ENCODE measurements around the gene PABPC3. TPM values are rescaled to one million over a fixed set of nuclear protein-coding genes. Genes with fewer than 3 reads are reported as not detected.

Gene PABPC3
- 0.10 TPM in 1 of 2 replicates, not detected in the other for total RNA-seq
- 0.15 TPM for polyA plus RNA-seq (2012)

DNA sequence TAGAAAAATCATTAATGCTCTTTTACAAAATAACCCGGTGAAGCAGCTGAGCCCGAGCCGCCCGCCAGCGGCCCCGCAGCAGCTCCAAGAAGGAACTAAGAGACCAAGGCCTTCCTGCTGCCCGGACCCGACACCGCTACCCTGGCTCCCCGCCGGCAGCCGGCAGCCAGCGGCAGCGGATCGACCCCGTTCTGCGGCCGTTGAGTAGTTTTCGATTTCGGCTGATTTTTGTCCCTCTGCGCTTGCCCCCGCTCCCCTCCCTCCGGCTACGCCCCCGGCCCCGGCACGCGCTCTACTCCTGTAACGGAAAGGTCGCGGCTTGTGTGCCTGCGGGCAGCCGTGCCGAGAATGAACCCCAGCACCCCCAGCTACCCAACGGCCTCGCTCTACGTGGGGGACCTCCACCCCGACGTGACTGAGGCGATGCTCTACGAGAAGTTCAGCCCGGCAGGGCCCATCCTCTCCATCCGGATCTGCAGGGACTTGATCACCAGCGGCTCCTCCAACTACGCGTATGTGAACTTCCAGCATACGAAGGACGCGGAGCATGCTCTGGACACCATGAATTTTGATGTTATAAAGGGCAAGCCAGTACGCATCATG, at the start of gene PABPC3:
Gene PABPC3 (plus strand): TSS at position 286 of the 603 bp plus-strand sequence. CDS start 63 bp downstream, at position 349.
- no peak for DNase-seq (ENCODE audit: low read depth)

DNA sequence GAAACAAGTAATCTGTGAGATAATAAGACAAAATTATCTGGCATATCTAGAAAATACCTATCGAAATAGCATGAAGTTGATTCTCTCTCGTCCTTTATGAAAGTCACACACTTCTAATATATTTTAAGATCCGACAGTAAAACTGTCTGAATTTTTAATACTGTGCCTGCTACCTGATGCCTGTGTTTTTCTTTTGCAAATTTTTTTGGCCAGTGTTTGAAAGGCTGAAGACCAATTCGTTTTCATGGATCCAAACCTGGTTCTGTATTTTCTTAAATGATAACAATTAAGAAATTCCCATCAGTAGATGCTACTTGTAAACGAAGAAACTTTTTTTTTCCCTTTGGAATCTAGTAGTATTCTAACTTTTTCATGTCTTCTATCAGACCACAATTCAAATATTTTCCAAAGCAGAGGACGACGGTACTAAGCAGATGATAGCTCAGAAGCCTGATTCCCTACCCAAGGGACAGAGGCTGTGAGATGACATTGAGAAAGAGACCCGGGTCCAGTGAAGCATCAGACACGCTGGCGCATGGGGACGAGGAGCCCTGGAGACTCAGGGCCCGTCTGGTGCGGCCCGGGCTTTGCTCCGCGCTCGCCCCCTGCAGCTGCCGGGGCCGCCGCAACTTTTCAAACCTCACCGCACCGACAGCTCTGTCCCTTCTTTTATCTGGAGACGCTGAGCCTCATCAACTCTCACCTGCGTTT, 49.5 kb upstream of the PABPC3 start:
- DNase-seq (ENCODE audit: low read depth): no peak

DNA sequence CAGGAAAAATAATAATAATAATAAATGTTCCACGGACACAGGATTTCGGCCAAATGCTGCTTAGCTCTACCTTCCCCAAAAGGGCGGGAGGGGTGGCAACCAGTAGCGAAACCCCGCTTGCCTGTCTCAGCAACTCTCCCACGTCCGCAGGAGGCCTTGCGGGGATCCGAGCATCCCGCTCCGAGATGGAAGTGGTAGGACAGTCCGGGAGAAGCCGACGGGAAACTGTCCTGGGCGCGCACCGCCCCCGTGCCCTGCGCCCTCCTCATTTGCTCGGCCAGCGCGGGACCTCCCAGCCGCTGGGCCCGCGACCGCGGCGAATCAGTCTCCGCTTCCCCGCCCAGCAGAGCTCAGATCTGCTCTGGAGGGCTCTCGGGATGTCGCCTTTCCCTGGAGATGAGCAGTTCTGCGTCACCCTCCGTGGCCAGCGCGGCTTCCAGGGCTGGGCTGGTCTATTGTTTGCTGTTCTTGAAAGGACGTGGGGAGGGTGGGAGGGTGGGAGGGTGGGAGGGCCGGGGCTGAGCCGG, 48.9 kb upstream of the PABPC3 start:
- DNase-seq (ENCODE audit: low read depth): peak; percentile 9

DNA sequence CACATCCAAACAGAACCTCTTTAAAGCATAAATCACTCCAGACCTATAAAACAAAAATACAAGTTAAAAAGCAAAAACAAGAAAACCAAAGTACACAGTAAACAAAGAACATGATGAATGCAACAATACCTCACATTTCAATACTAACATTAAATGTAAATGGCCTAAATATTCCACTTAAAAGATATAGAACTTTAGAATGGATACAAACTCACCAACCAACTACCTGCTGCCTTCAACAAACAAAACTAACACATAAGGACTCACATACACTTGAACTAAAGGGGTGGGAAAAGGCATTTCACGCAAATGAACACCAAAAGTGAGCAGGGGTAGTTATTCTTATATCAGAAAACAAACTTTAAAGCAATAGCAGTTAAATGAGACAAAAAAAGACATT, 44.9 kb upstream of the PABPC3 start:
- DNase-seq (ENCODE audit: low read depth): no peak

DNA sequence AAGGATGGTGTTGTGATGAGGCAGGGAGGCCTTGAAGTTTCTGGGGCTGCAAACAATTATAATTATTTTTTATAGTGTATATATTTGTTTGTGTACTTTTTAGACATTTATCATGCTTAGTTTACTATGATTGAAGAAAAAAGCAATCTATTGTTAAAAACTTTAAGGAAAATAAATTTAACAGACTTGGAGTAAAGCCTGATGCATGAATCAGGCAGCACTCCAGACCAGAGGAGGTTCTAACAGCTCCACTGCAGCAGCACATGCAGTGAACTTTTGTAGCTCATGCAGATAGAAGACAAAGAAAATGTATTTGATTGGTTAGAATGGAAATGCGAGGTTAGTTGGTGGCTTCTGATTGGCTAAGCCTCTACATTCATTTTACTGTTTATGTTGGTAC, 36.8 kb upstream of the PABPC3 start:
- DNase-seq (ENCODE audit: low read depth): no peak

DNA sequence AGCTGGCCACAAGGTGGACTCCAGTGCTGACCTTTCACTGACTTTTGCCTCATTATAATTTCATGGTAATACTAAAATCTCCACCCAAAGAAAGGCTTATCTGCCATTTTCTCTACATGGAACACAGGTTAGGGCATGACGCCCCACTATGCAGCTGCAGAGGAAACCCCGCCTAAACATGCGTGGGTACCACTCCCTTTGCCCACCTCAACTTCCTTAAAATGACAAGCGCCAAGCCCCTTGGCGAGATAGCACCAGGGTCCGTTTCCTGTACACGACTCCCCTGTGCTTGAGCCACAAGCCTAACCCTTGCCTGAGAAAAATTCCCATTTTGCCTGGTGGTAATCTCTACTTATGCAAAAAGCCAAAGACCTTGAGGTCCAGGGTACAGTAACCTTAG, 36.0 kb upstream of the PABPC3 start:
- DNase-seq (ENCODE audit: low read depth): no peak

DNA sequence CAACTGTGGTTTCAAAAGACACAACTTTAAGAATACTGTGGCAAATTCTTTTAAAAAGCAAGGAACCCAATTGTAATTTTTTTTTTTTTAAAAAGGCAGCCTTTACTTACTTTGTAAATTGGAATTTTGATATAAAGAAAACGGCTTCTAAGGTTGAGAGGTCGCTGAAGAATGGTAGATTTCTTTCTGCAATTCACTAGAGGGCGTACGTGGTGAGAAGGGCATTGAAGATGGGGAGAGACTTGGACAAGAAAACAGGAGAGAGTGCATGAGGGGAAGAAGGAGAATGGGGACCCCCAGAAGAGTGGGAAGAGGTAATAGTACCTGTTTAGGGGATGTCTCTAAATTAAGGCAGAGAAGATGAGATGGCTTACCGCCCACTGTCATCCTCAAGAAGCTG, 33.5 kb upstream of the PABPC3 start:
- DNase-seq (ENCODE audit: low read depth): no peak

DNA sequence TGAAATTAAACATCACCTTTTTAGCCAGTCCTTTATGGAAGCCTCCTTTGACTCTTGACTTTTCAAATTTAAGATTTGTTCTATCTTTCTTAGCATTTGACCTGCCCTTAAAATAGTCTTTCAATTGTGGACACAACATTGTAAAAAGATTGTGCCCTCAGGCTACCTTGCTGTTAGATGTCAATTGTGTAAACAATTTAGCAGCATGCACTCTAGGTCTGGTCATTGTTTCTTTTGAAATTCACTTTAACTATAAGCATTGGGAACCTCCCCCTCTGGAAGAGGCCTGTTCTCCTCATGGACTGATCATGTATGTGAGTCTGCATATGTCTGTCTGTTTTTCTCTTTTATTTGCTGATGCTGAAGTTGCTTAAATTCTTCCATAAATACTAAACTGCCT, 31.5 kb upstream of the PABPC3 start:
- no peak for DNase-seq (ENCODE audit: low read depth)

DNA sequence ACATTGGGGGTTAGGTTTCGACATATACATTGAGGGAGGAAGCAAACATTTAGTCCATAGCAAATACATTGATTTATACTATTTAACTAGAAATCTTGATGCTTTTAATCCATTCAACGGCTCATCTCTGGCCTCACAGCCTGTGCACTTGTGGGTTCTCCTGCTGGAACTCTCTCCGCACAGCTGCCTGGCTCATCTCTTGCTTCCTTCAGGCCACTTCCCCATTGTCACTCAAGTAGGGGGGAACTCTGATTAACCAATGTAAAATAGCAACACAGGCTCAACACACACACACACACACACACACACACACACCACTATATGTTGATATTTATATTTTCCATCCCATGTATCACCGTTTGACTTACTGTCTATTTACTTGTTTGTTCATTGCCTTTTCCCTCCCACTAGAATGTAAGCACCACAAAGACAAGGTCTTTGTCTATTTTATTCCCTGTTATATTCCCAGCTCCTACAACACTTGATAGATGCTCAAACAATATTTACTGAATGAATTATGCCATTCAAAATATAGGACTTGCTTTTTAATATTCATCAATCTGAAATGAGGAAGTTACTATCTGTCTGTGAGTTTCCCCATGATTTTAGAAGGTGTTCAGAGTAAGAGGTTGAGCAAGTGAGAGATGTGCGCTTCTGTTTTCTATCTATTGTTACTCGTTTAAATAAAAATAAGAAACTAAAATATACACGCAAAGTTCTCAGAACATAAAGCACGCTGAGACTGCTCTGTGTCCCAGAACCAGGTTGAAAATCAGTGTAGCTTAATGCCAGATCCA, 29.8 kb upstream of the PABPC3 start:
- DNase-seq (ENCODE audit: low read depth): no peak

DNA sequence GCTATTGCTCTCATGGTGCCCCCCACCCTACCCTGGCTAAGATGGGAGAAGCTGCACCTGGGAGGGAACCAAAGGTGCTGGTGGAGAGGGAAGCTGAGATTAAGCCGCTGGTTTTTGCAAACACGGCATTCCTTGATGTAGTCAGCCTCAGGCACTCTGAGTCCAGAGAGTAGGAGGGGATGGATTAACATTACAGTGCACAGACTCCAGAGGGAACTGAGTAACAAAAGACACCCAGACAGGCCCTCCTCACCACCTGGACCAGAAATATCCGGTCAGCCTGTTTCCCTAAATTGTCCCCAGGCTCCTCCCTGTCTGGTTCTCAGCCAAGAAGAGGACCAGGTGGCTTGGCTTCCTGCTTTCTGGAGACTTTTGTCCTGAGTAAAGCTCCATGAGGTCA, 28.9 kb upstream of the PABPC3 start:
- no peak for DNase-seq (ENCODE audit: low read depth)

DNA sequence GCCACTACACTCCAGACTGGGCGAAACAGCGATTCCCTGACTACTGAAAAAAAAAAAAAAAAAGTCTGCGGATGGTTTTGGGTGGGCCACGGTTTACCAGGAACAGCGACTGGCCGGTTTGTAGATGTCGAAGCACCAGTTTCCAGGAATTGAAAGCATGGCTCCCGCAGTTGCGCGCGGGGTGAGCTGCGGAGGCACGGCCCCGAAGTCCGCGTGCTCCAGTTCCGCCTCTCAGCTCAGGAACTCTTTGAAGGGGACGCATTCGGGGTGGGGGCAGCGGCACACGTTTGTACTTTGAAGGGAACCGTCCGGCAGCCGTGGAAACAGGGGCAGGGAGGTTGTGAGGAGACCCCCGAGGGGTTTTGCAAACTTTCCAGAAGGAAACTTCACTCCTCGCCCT, 27.1 kb upstream of the PABPC3 start:
- DNase-seq (ENCODE audit: low read depth): no peak

DNA sequence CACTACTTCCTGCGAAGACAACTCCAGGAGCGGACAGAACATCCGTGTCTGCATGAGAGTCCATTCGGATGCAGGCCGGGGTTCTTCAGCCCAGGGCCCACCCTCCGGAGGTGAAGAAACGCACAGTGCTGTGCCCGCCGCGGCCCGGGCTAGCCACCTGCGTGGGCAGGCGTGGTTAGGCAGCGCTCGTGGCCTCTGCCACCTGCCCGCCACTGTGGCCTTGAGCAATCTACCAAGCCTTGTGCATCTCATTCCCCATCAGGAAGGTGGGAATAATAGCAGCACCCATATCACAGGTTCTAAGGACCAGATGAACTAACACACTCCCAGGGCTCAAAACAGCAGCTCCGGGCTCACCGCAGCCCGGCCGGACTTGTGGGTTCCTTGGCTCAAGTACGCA, 26.7 kb upstream of the PABPC3 start:
- DNase-seq (ENCODE audit: low read depth): no peak

DNA sequence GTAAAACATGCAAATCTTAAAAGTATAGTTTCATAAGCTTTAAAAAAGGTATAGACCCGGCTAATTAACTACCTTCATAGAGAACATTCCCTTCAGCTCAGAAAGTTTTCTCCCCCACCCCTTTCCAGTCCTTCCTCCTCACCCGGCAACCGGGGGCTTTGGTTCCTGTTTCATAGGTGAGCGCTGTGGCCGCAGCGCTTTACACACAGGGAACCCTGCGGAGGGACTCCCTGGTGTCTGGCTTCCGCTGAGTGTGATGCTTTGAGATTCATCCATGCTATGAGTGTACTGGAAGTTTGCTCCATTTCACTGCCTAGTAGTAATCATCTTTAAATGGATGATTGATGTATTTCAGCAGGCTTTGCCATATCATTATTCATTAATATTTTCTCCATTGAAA, 26.0 kb upstream of the PABPC3 start:
- DNase-seq (ENCODE audit: low read depth): no peak

DNA sequence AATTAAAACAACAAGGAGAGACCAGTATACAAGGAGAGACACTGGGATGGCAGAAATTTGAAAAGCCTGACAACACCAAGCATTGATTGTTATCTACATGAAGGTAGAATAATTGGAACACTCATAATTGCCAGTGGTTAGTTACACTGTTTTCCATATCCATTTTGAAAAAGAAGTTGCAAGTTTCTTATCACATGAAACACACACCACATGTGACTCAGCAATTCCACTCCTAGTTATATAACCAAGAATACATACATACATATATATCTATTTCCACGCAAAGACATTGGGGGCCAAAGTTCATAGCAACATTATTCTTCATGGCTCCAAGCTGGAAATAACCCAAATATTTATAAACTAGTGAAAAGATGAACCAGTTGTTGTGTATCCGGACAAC, 15.2 kb upstream of the PABPC3 start:
- DNase-seq (ENCODE audit: low read depth): no peak

DNA sequence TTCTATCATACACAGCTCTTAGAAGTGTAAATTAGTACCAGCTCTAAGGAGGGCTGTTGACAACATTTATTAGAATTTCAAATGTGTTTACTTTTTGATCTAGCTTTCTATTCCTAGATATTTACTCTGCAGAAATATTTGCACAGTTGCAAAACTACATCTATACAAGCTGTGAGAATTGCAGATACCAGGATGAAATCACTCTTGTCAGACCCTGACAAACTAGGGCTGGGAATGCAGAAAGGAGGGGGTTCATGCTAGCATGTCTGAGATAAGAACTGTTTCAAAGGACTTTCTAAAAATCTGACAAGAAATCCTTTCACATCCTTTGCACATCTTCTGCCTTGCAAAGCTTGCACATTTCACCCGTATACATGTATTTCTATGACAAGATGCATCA, 11.8 kb upstream of the PABPC3 start:
- no peak for DNase-seq (ENCODE audit: low read depth)

DNA sequence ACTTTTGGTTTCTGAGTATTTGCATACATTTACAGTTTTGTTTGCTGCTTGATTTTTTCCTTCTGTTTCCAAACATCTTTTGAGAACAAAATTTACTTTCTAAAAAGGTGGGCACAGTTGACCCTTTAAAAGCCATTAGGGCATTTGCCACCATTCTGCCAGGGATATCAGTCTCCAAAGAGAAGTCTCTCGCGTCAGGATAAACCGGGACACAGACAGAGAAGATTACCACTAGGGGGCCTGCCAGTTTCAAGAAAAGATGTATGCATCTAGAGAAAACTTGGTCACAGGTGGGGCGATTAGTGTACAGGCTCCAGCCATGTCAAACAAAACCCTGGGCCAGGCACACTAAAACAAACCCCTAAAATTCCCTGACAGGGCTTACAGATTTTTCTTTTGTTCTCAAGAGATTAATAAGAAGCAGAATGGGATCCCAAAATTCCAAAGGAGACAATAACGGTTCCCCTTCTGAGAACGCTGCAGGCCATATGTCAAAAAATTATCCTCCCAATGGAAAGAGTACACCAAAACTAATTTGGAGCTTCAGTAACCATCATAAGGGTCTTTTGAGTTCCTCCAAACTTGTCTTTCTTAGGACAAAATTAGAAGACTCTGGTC, 10.7 kb upstream of the PABPC3 start:
- peak; percentile 40 for DNase-seq (ENCODE audit: low read depth)

DNA sequence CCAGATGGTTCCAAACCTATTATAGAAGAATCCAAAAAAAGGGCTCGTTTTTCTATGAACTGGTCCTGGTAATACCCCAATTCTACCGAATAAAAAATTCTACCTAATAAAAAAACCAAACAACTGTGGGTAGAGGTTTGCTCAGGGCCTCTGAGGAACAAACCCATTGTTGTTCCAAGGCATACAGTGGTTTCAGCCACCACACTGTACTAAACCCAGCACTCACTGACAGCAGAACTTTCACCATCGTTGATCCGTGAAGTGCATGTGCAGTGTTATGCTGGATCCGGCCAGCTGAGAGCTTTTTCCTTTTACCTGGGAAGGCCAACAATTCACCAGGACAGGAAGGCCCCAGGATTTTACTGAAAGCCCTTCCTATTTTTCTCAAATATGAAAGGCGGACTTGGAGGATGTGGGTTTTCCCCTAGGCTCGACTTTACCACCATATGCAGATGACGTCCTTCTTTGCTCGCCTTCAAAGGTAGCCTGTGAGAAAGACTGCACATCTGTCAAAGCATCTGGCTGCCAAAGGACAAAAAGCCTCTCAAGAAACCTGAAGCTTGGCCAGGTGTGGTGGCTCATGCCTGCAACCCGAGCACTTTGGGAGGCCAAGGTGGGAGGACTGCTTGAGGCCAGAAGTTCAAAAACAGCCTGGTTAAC, 7.2 kb upstream of the PABPC3 start:
- no peak for DNase-seq (ENCODE audit: low read depth)

DNA sequence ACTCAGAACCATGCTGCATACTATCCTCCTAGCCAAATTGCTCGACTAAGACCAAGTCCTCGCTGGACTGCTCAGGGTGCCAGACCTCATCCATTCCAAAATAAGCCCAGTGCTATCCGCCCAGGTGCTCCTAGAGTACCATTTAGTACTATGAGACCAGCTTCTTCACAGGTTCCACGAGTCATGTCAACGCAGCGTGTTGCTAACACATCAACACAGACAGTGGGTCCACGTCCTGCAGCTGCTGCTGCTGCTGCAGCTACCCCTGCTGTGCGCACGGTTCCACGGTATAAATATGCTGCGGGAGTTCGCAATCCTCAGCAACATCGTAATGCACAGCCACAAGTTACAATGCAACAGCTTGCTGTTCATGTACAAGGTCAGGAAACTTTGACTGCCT, 1.5 kb downstream of the PABPC3 start:
- DNase-seq (ENCODE audit: low read depth): no peak

DNA sequence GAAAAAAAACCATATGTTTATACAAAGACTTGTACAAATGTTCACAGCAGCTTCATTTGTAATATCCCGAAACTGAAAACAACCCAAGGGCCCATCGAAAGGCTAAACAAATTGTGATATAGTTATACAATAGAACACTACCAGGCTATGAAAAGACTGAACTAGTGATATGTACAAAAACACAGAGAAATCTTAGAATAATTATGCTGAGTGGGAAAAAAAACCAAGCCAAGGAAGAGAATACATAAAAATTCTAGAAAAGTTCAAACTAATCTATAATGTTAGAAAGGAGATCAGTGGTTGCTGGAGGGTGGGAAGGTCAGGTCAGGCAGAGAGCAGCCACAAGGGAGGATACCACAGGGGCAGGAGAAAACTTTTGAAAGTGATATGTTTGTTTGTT, 7.8 kb downstream of the PABPC3 start:
- no peak for DNase-seq (ENCODE audit: low read depth)

DNA sequence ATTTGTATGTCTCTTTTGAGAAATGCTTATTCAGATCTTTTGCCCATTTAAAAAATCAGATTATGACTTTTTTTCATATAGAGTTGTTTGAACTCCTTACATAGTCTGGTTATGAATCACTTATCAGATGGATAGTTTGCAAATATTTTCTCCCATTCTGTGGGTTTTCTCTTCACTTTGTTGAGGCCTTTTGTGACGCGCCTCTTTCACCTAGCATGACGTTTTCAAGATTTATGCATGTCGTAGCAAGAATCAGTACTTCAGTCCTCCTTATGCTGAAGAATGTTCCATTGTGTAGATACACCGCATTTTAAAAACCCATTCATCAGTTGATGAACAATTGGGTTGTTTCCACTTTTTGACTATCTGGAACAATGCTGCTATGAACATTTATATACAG, 13.4 kb downstream of the PABPC3 start:
- no peak for DNase-seq (ENCODE audit: low read depth)

DNA sequence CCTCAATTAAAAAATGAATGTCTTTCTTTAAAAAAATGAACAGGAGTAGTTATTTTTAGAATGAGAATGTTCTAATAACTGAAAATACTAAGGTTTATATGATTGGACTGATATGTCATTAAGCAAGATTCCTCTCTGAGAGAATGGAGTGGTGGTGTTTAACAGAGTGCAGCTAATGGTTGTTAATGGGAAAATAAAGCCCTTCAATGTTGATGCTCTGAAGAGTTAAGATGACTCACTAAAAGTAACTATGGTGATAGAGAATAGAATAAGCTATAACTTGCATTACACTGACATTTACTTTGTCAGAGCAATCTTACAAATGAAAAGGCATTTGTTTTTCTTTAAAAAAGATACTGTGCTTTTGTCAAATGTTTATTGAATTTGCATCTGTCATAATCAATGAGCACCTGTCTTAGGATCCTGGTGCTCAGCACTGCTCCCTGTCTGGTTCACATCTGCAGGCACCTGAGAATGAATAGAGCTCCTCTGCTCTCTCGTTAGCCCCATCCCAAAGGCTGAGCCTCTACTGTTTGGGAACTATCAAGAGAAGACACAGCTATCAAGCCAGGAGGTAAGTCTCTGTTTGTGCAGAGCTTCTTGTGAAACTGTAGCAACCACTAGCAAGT, 15.1 kb downstream of the PABPC3 start:
- DNase-seq (ENCODE audit: low read depth): no peak
